Anterior cingulate cortex (tissue), 58 donors: ENCODE results near the gene ELAPOR2.
A peak's percentile ranks its signal among the peaks of the same experiment; 100 is the strongest.
"Not testable (repeated sequence)": the region's sequence is repeated elsewhere in the genome, so short reads cannot be mapped to it uniquely, and the experiment has no call there.

Source experiments
- DNase-seq, 58 donors: peaks; one replicate each; lab custom pipeline; 2025; lab: John Stamatoyannopoulos, UW

The ELAPOR2 gene, protein sequence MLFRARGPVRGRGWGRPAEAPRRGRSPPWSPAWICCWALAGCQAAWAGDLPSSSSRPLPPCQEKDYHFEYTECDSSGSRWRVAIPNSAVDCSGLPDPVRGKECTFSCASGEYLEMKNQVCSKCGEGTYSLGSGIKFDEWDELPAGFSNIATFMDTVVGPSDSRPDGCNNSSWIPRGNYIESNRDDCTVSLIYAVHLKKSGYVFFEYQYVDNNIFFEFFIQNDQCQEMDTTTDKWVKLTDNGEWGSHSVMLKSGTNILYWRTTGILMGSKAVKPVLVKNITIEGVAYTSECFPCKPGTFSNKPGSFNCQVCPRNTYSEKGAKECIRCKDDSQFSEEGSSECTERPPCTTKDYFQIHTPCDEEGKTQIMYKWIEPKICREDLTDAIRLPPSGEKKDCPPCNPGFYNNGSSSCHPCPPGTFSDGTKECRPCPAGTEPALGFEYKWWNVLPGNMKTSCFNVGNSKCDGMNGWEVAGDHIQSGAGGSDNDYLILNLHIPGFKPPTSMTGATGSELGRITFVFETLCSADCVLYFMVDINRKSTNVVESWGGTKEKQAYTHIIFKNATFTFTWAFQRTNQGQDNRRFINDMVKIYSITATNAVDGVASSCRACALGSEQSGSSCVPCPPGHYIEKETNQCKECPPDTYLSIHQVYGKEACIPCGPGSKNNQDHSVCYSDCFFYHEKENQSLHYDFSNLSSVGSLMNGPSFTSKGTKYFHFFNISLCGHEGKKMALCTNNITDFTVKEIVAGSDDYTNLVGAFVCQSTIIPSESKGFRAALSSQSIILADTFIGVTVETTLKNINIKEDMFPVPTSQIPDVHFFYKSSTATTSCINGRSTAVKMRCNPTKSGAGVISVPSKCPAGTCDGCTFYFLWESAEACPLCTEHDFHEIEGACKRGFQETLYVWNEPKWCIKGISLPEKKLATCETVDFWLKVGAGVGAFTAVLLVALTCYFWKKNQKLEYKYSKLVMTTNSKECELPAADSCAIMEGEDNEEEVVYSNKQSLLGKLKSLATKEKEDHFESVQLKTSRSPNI

GRCh38 chr7:87059525-87060287 is at the start of gene ELAPOR2:
Gene ELAPOR2 (minus strand): TSS chr7:87059654. CDS start chr7:87059513, 141 bp downstream.
- DNase-seq, result peak; percentile 25 to 90 (median 78)

DNA sequence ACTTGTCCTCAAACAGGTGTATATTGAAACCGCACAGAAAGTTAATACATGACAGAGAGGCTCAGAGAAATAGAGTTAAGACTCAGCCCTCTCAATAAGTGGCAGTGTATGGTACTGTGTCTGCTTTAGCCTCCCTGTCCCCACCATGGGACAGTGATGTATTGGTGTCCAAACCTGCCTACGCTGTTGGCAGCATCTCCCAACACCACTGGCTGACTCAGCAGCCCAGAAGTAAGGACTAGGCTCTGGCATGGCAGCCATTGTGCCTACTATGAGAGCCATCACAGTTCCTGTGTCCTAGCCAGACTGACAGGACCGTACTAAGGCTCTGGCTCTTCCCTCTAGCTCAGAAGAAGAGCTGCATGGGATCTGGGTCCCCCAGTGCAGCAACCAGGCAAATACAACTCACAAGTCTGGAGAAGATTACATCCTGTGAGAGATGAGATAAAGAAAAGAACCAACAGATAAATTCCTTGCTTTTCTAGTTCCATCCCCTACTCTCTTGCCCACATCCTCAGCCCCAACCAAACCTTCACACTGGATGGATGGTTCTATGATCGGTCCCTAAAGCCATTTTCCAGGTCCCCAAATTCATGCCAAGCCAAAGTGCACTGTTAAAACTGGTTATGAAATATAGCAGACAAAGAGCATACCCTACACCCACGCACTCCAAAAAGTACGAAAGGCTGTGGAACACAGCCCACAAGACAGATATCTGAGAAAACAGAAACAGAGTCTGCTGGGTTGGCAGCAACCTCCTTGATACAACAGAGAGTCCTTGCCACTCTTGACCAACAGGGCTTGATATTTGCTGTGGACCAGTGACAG is 48.7 kb upstream of the ELAPOR2 start:
- no peak for DNase-seq

DNA sequence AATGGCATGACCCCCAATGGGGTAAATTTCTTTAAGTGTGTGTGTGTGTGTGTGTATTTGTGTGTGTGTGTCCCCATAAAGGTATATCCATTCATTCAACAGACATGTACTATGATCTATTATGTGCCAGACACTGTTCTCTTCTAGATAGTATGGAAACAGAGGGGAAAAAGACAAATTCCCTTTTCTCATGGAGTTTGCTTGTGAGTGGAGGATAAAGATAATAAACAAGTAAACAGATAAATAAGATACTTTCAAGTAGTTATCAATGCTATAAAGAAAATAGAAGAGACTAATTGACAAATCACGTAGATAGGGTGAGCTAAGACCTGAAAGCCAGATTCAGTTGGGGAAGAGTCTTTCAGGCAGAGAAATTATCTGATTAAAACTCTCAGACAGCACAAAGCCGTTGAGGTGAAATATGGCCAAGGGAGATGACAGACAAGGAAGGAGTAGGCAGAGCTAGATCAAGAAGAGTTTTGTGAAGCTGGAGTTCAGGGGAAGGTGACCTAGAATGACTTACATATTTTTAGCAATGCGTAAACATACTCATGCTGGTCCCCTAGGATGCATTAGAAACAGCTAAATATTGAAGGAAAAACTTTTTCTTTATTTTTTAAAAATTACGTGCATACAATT is 47.6 kb upstream of the ELAPOR2 start:
- no peak for DNase-seq

DNA sequence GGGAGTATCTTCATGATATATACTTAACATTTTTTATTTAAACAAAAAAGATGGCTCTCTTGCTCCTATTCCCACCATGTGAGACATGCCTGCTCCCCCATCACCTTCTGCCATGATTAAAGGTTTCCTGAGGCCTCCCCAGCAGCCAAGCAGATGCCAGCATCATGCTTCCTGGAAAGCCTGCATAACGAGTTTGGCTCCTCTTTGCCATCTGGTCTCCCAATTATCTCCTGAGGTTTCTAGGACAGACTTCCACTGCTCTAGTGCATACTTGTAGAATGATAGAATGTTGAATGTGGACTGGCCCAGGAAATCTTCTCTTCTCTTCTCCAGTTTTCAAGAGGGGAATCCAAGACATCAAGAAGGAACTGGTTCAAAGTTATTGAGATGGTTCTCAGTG is 45.9 kb upstream of the ELAPOR2 start:
- no peak for DNase-seq

- DNase-seq, result no peak
Observed at GRCh38 chr7:87100326-87100725, 40.9 kb upstream of the ELAPOR2 start.

- not testable (repeated sequence) for DNase-seq
Observed at GRCh38 chr7:87097375-87097774, 37.9 kb upstream of the ELAPOR2 start.

DNA sequence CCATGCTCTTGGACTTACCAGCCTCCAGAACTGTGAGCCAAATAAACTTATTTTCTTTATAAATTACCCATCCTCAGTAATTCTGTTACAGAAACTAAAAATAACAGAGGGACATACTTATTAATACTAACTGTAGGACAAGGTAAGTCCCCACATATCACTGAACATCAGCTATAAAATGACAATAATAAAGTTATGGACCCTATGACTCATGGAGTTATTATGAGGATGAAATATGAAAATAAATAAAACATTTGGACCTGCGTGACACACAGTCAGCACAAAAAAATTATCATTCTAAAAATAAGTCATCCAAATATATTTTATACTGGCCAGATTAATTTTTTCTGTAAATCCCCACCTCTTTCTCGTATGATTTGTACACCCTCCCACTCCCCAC is 34.9 kb upstream of the ELAPOR2 start:
- DNase-seq, result no peak

DNA sequence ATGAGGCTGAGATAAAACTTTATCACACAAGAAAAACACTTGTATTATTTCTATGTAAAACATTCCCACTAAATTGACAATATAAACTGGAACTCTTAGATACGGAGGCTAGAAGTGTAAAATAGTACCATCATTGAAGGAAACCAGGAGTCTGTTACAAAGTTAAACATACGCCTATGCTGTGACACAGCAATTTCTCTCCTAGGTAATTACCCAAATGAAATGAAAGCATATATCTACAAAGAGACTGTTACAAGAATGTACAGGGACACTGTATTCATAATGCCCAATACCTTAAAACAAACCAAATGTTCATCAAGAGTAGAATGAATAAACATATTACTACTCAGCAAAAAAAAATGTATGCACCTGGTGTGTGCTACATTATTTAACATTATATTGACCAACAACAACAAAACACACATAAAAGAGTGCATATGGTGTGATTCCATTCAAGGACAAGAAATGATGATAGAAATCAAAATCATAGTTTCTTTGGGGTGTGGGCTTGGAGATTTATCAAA is 33.2 kb upstream of the ELAPOR2 start:
- DNase-seq, result no peak

- no peak for DNase-seq
Observed at GRCh38 chr7:87091487-87092066, 32.1 kb upstream of the ELAPOR2 start.

GRCh38 chr7:87083865-87084519 is 24.5 kb upstream of the ELAPOR2 start:
- DNase-seq, result no peak

DNA sequence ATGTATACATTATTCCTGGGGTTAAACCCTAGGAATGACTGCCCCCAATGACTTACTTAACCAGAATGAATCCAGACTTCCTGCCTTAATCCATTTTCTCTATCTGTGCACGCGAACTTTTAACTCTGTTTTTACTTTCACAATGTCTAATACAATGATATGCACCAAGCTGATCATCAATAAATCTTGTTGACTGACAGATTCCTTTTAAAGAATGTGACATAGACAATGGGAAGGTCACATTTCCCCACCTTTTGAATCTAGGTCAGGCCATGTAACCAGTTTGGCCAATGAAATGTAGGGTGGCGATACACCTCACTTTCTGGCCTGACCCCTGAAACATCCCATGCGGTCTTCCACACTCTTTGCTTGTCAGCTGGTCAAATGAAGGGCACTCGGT is 23.2 kb upstream of the ELAPOR2 start:
- no peak for DNase-seq

- no peak for DNase-seq
Observed at GRCh38 chr7:87075671-87076404, 16.4 kb upstream of the ELAPOR2 start.

- DNase-seq, result no peak
Observed at GRCh38 chr7:87067788-87068187, 8.3 kb upstream of the ELAPOR2 start.

- no peak for DNase-seq
Observed at GRCh38 chr7:87060288-87060537, 759 bp upstream of the ELAPOR2 start.

GRCh38 chr7:87058744-87059524 is 520 bp downstream of the ELAPOR2 start:
- peak in 35 of 58 donors; percentile 4 to 57 (median 28) for DNase-seq

GRCh38 chr7:87057210-87057609 is 2.2 kb downstream of the ELAPOR2 start:
- no peak for DNase-seq

DNA sequence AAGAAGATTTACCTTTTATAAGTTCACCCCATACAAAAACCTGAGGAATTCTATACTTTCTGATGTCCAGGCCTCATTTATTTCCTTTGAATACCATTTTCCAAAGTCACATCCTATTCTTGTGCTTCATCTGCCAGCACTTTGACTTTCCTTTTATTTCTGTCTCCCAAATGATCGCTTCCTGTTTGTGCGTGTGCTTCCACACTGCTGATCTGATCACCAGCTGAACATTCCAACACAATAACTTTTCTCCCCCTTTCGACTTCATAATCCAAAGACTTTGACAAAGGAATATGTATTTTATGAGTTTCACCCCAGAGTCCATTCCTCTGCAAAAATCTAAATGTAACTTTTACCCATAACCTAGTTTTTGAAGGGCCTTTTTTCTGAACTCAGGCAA is 3.1 kb downstream of the ELAPOR2 start:
- DNase-seq, result no peak
